HUES48 (cell line): ENCODE data around the gene DMD.
A peak's percentile ranks its signal among the peaks of the same experiment; 100 is the strongest.
"Not testable (repeated sequence)": the region's sequence is repeated elsewhere in the genome, so short reads cannot be mapped to it uniquely, and the experiment has no call there.

ENCODE experiments used
- H3K27ac ChIP-seq: one replicate; pipeline ENCODE4 v1.7.0; 2013; ENCODE audit warnings: low read depth, low read length, inconsistent platforms
- H3K27me3 ChIP-seq: 2 replicates; pipeline ENCODE4 v1.6.1; 2013; ENCODE audit warnings: mild to moderate bottlenecking, low read length; ENCODE audit not compliant: control insufficient read depth, insufficient read depth
- H3K36me3 ChIP-seq: 2 replicates; pipeline ENCODE4 v1.6.1; 2013; ENCODE audit warnings: low read length; ENCODE audit not compliant: control insufficient read depth, insufficient read depth
- H3K4me1 ChIP-seq: 2 replicates; pipeline ENCODE4 v1.6.1; 2013; ENCODE audit warnings: mild to moderate bottlenecking, low read length; ENCODE audit not compliant: control insufficient read depth, insufficient read depth
- H3K4me3 ChIP-seq: 2 replicates; pipeline ENCODE4 v1.5.1; 2013; ENCODE audit warnings: mild to moderate bottlenecking, low read depth, low read length
- H3K9ac ChIP-seq: 2 replicates; pipeline ENCODE4 v1.6.1; 2013; ENCODE audit warnings: mild to moderate bottlenecking, low read depth, low read length, moderate library complexity
- H3K9me3 ChIP-seq: 2 replicates; pipeline ENCODE4 v1.6.1; 2013; ENCODE audit warnings: low read length; ENCODE audit not compliant: control insufficient read depth, insufficient read depth

The DMD gene

GRCh38 chrX:33194289-33194688 lies 17.1 kb downstream of the DMD start:
- Histone ChIP-seq H3K36me3 (no peaks in the 10 kb centered on the region), H3K9me3 (no peaks in the 10 kb centered on the region), H3K27ac (no peak overlapping the region), H3K4me3 (no peak overlapping the region), H3K9ac (no peak overlapping the region), H3K27me3 (peaks cover 22% of the 10 kb centered on the region), H3K4me1 (peaks cover 4% of the 10 kb centered on the region; the same call in 1 of the 2 replicates)

GRCh38 chrX:33190016-33190415 lies 21.3 kb downstream of the DMD start:
- Histone ChIP-seq H3K9ac (no peak overlapping the region), H3K27me3 (peaks cover 52% of the 10 kb centered on the region), H3K4me3 (no peak overlapping the region), H3K36me3 (no peaks in the 10 kb centered on the region), H3K27ac (no peak overlapping the region), H3K4me1 (peaks cover 36% of the 10 kb centered on the region), H3K9me3 (no peaks in the 10 kb centered on the region)

GRCh38 chrX:33188881-33189280 lies 22.5 kb downstream of the DMD start:
- Histone ChIP-seq H3K4me3 (0 out of 2 replicates have a peak overlapping the region, but pooled peaks have one; percentile 22), H3K9ac (no peak overlapping the region), H3K4me1 (peaks cover 38% of the 10 kb centered on the region), H3K27ac (peak overlapping the region; percentile 51), H3K36me3 (no peaks in the 10 kb centered on the region), H3K27me3 (peaks cover 52% of the 10 kb centered on the region), H3K9me3 (no peaks in the 10 kb centered on the region)

- H3K27ac ChIP-seq, result peak overlapping the region; percentile 51
- H3K36me3 ChIP-seq, result no peaks in the 10 kb centered on the region
- no peak overlapping the region for H3K9ac ChIP-seq
- no peaks in the 10 kb centered on the region for H3K9me3 ChIP-seq
- peaks cover 52% of the 10 kb centered on the region for H3K27me3 ChIP-seq
- H3K4me1 ChIP-seq, result peaks cover 42% of the 10 kb centered on the region
- peak overlapping the region; percentile 22; the same call in 1 of the 2 replicates for H3K4me3 ChIP-seq
These were observed 23.1 kb downstream of the DMD start for GRCh38 chrX:33188286-33188685.

- not testable (repeated sequence) for H3K27ac ChIP-seq, H3K9ac ChIP-seq, H3K9me3 ChIP-seq, H3K36me3 ChIP-seq, H3K4me3 ChIP-seq
- Histone ChIP-seq H3K4me1 (peaks cover 44% of the 10 kb centered on the region), H3K27me3 (peaks cover 36% of the 10 kb centered on the region)
These were observed 26.5 kb downstream of the DMD start for GRCh38 chrX:33184803-33185202.

- Histone ChIP-seq H3K4me3 (no peak overlapping the region), H3K9me3 (no peaks in the 10 kb centered on the region), H3K27me3 (peaks cover 23% of the 10 kb centered on the region), H3K27ac (no peak overlapping the region), H3K9ac (no peak overlapping the region), H3K36me3 (no peaks in the 10 kb centered on the region), H3K4me1 (peaks cover 36% of the 10 kb centered on the region)
These were observed 28.0 kb downstream of the DMD start for GRCh38 chrX:33183361-33183760.

- Histone ChIP-seq H3K9me3 (no peaks in the 10 kb centered on the region), H3K4me3 (no peak overlapping the region), H3K4me1 (peaks cover 10% of the 10 kb centered on the region), H3K27ac (no peak overlapping the region), H3K36me3 (no peaks in the 10 kb centered on the region), H3K9ac (no peak overlapping the region), H3K27me3 (no peaks in the 10 kb centered on the region)
These were observed 32.7 kb downstream of the DMD start for GRCh38 chrX:33178690-33179089.

GRCh38 chrX:33178218-33178617 lies 33.1 kb downstream of the DMD start:
- no peaks in the 10 kb centered on the region for H3K9me3 ChIP-seq
- no peaks in the 10 kb centered on the region for H3K36me3 ChIP-seq
- H3K27ac ChIP-seq, result no peak overlapping the region
- H3K9ac ChIP-seq, result no peak overlapping the region
- H3K27me3 ChIP-seq, result no peaks in the 10 kb centered on the region
- peaks cover 6% of the 10 kb centered on the region for H3K4me1 ChIP-seq
- H3K4me3 ChIP-seq, result no peak overlapping the region

GRCh38 chrX:33175201-33175600 lies 36.1 kb downstream of the DMD start:
- H3K36me3 ChIP-seq, result no peaks in the 10 kb centered on the region
- H3K9me3 ChIP-seq, result no peaks in the 10 kb centered on the region
- H3K27me3 ChIP-seq, result no peaks in the 10 kb centered on the region
- H3K4me1 ChIP-seq, result no peaks in the 10 kb centered on the region
- no peak overlapping the region for H3K27ac ChIP-seq
- H3K9ac ChIP-seq, result no peak overlapping the region
- H3K4me3 ChIP-seq, result no peak overlapping the region

GRCh38 chrX:33171041-33171440 lies 40.3 kb downstream of the DMD start:
- Histone ChIP-seq H3K36me3 (no peaks in the 10 kb centered on the region), H3K27ac (no peak overlapping the region), H3K4me3 (no peak overlapping the region), H3K27me3 (no peaks in the 10 kb centered on the region), H3K9me3 (no peaks in the 10 kb centered on the region), H3K4me1 (no peaks in the 10 kb centered on the region), H3K9ac (no peak overlapping the region)

- no peaks in the 10 kb centered on the region for H3K27me3 ChIP-seq
- no peaks in the 10 kb centered on the region for H3K36me3 ChIP-seq
These were observed 49.5 kb downstream of the DMD start for GRCh38 chrX:33161829-33162228.

GRCh38 chrX:33160273-33160672 lies 51.1 kb downstream of the DMD start:
- no peaks in the 10 kb centered on the region for H3K36me3 ChIP-seq
- no peak overlapping the region for H3K4me3 ChIP-seq
- H3K9ac ChIP-seq, result no peak overlapping the region
- H3K4me1 ChIP-seq, result no peaks in the 10 kb centered on the region
- H3K27ac ChIP-seq, result no peak overlapping the region
- H3K27me3 ChIP-seq, result no peaks in the 10 kb centered on the region
- H3K9me3 ChIP-seq, result no peaks in the 10 kb centered on the region

More at GRCh38 chrX:33161829-33162228, 49.5 kb downstream of the DMD start:
- Histone ChIP-seq H3K9ac (no peak overlapping the region), H3K4me1 (no peaks in the 10 kb centered on the region), H3K27ac (no peak overlapping the region), H3K4me3 (no peak overlapping the region), H3K9me3 (no peaks in the 10 kb centered on the region)
